Activated naive CD8-positive, alpha-beta T cell treated with anti-CD3 and anti-CD28 coated beads, Interleukin-2, amount 50 U/mL, for 24 hours (primary cell): ENCODE data around the gene IL17F.

Experiments
- ATAC-seq: fragments of 150-1000 bp; cut with Tn5 transposase; one replicate; pipeline ENCODE4 v1.10.0; 2021
- DNase-seq: peaks from one replicate; pipeline ENCODE4 v3.0.0; 2021
- H3K27ac Mint-ChIP-seq: one replicate; pipeline ENCODE4 v1.8.0; 2021; ENCODE audit warnings: mild to moderate bottlenecking, mixed read lengths
- H3K27me3 Mint-ChIP-seq: one replicate; pipeline ENCODE4 v1.8.0; 2021; ENCODE audit warnings: mixed read lengths
- H3K36me3 Mint-ChIP-seq: one replicate; pipeline ENCODE4 v1.8.0; 2021; ENCODE audit warnings: low read depth, mixed read lengths
- H3K4me1 Mint-ChIP-seq: one replicate; pipeline ENCODE4 v1.8.0; 2021; ENCODE audit warnings: mixed read lengths
- H3K4me3 Mint-ChIP-seq: one replicate; pipeline ENCODE4 v1.8.0; 2021; ENCODE audit warnings: mild to moderate bottlenecking, moderate library complexity, mixed read lengths
- H3K9me3 Mint-ChIP-seq: one replicate; pipeline ENCODE4 v1.8.0; 2021; ENCODE audit warnings: mixed read lengths

IL17F gene

DNA sequence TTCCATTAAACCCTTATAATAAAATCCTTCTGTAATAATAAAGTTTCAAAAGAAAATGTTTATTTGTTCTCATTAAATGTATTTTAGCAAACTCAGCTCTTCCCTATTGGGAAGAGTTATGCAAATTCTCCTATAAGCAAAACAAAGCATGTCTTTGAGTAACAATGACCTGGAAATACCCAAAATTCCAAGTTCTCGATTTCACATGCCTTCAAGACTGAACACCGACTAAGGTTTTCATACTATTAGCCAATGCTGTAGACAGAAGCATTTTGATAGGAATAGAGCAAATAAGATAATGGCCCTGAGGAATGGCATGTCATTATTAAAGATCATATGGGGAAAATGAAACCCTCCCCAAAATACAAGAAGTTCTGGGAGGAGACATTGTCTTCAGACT is 54.3 kb downstream of the IL17F start:
- DNase-seq (no peak), ATAC-seq (no peak)
- peaks cover 44% of the 10 kb centered on the region for H3K27me3 Mint-ChIP-seq
- no peak overlapping the region for H3K27ac Mint-ChIP-seq
- no peaks in the 10 kb centered on the region for H3K9me3 Mint-ChIP-seq
- peaks cover 2% of the 10 kb centered on the region for H3K4me1 Mint-ChIP-seq
- no peak overlapping the region for H3K4me3 Mint-ChIP-seq
- H3K36me3 Mint-ChIP-seq = no peaks in the 10 kb centered on the region

DNA sequence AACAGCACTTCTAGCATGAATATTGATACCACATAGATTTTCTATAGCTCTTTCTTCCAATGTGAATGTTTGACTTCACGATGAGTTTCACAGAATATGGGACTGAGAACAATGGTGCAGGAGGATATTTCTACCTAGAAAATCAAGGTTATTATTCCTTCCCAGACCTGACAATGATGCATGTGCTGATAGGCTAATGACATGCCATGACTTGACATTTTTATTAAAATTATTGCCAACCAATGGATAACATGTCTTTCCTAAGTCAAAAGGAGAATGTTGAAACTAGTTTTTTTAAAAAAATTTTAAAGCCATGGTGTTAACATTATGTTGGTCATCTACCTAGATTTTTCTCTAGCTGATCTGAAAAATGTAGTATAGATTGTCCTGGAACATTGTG is 57.2 kb downstream of the IL17F start:
- H3K9me3 Mint-ChIP-seq = no peaks in the 10 kb centered on the region
- ATAC-seq = no peak
- no peak overlapping the region for H3K4me3 Mint-ChIP-seq
- H3K4me1 Mint-ChIP-seq = peaks cover 2% of the 10 kb centered on the region
- no peak overlapping the region for H3K27ac Mint-ChIP-seq
- no peaks in the 10 kb centered on the region for H3K36me3 Mint-ChIP-seq
- no peak for DNase-seq
- H3K27me3 Mint-ChIP-seq = peaks cover 53% of the 10 kb centered on the region
